Measurements from ENCODE around the gene CDH7.
A peak's percentile ranks its signal among the peaks of the same experiment; 100 is the strongest.

DNA sequence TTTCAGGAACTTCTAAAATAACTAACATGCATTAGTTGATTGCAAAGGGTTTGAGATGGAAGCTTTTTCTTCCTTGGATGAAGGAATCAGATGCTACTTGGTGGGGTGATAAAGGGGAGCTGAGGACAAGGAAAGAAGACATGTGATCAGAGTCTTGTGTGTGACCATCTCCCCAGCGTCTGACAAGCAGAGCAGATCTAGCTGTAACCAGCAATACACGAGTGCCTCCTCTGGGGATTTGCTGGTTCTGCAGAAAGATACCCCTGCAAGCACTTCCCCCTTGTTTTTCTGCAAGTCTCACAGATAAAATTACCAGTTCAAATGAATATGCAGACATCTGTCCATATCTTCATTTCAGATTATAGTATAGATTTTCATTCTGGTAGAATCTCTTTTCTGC is 2.7 kb downstream of the CDH7 start:
- TF ChIP-seq, protein P1, sequence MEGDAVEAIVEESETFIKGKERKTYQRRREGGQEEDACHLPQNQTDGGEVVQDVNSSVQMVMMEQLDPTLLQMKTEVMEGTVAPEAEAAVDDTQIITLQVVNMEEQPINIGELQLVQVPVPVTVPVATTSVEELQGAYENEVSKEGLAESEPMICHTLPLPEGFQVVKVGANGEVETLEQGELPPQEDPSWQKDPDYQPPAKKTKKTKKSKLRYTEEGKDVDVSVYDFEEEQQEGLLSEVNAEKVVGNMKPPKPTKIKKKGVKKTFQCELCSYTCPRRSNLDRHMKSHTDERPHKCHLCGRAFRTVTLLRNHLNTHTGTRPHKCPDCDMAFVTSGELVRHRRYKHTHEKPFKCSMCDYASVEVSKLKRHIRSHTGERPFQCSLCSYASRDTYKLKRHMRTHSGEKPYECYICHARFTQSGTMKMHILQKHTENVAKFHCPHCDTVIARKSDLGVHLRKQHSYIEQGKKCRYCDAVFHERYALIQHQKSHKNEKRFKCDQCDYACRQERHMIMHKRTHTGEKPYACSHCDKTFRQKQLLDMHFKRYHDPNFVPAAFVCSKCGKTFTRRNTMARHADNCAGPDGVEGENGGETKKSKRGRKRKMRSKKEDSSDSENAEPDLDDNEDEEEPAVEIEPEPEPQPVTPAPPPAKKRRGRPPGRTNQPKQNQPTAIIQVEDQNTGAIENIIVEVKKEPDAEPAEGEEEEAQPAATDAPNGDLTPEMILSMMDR (conservative IDR thresholded peaks at IDR 0.05; ENCODE audit: low read length), result peak; percentile 82
- TF ChIP-seq EZH2phosphoT487 (IDR thresholded peaks at IDR 0.05; ENCODE audit: borderline replicate concordance), result no peak

Data from Loucy (cell line).